NB4 (cell line): ENCODE measurements around the gene ROR2.
A peak's percentile ranks its signal among the peaks of the same experiment; 100 is the strongest.

ENCODE experiments used
- DNase-seq: peaks from one replicate; pipeline ENCODE4 v3.0.0; 2010; ENCODE audit warnings: low read depth
- H3K4me3 ChIP-seq: one replicate; pipeline ENCODE4 v1.5.1; 2011; ENCODE audit warnings: mild to moderate bottlenecking, low read depth, low read length, moderate library complexity
- MYC ChIP-seq: IDR thresholded peaks from 2 replicates; pipeline ENCODE4 v1.6.1; 2011; ENCODE audit warnings: low read depth, low read length
- POLR2A ChIP-seq: IDR thresholded peaks from 2 replicates; pipeline ENCODE4 v1.6.1; 2011; ENCODE audit warnings: mild to moderate bottlenecking; ENCODE audit not compliant: insufficient read length; ENCODE audit errors: extremely low read depth
- TF ChIP-seq, protein P1 (sequence below): IDR thresholded peaks from one replicate; pipeline ENCODE4 v1.5.1; 2012; ENCODE audit warnings: low read depth, low read length
- TF ChIP-seq, protein P2 (sequence below): IDR thresholded peaks from 2 replicates; pipeline ENCODE4 v1.6.1; 2011; ENCODE audit warnings: low read depth, low read length

The ROR2 gene

DNA sequence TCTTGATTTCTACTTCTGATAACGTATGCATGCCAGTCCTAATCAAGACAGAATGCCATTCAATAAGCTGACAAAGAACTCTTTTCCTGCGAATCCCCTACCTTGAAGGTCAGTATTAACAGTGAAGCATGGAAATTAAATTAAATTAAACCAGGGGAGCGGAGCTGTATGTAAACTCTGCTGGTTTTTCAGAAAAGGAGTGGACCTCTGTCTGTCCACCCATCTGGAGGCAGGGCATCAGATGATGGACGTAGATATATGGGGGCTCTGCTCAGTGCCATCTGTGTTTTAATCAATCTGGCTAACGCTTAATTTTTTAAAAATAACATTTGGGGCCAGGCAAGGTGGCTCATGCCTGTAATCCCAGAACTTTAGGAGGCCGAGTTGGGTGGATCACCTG lies 101.9 kb downstream of the ROR2 start:
- TF ChIP-seq MYC: no peak
- no peak for TF ChIP-seq POLR2A
- TF ChIP-seq, protein P1, sequence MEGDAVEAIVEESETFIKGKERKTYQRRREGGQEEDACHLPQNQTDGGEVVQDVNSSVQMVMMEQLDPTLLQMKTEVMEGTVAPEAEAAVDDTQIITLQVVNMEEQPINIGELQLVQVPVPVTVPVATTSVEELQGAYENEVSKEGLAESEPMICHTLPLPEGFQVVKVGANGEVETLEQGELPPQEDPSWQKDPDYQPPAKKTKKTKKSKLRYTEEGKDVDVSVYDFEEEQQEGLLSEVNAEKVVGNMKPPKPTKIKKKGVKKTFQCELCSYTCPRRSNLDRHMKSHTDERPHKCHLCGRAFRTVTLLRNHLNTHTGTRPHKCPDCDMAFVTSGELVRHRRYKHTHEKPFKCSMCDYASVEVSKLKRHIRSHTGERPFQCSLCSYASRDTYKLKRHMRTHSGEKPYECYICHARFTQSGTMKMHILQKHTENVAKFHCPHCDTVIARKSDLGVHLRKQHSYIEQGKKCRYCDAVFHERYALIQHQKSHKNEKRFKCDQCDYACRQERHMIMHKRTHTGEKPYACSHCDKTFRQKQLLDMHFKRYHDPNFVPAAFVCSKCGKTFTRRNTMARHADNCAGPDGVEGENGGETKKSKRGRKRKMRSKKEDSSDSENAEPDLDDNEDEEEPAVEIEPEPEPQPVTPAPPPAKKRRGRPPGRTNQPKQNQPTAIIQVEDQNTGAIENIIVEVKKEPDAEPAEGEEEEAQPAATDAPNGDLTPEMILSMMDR: no peak
- TF ChIP-seq, protein P2, sequence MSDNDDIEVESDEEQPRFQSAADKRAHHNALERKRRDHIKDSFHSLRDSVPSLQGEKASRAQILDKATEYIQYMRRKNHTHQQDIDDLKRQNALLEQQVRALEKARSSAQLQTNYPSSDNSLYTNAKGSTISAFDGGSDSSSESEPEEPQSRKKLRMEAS: no peak
- no peak for DNase-seq
- H3K4me3 ChIP-seq: no peak overlapping the region

- DNase-seq: no peak
- no peak overlapping the region for H3K4me3 ChIP-seq
- TF ChIP-seq, protein P1: no peak
- TF ChIP-seq POLR2A (no peak), MYC (no peak)
- TF ChIP-seq, protein P2: no peak
Observed at GRCh38 chr9:91847581-91848091, 102.4 kb downstream of the ROR2 start.

GRCh38 chr9:91845879-91846278 lies 104.1 kb downstream of the ROR2 start:
- DNase-seq: peak; percentile 28
- TF ChIP-seq, protein P1: no peak
- TF ChIP-seq POLR2A (no peak), MYC (no peak)
- TF ChIP-seq, protein P2: no peak
- no peak overlapping the region for H3K4me3 ChIP-seq

DNA sequence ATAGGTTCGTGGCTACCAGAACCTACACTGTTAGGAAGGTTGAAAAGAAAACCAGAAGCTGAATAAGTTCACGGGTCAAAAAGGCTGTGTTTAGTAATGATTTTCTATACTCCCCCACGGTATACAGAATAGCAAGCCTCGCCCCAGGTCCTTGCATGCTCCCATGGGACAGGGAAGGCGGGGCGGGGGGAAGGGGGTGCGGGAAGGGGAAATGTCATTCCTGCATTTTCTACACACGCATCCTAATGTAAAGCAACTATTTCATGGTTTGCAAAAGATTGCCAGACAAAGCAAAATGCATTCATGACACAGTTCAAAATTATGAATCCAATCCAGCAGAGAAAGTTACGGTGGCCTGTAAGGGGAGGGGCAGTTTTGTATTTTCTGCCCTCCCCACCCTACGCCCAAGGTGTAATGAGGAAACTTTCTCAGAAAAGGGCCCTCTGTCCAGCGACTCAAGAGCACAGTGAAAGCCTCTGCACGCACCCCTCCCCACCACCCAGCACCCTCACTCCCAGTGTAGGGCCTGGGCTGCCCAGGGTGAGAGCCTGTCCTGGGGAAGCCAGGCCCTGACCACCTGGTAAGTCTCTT lies 105.2 kb downstream of the ROR2 start:
- DNase-seq: no peak

DNA sequence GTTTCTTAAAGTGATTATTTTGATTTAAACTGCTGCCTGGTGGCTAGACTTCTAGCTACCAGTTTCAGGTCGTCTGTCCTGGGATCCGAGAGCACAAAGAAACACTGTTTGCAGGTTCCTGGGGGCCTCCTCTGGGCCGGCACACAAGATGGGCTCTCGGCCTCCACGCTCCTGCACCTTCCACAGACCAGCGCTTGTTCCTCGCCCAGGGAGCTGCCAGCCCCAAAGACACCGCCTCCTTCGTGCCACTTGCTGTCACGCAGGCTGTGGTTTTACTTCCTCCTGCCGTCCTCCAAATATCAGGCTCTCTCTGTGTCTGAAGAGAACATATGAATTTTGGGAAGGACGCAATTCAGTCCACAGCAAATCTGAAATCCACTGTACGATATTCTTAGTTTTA lies 105.8 kb downstream of the ROR2 start:
- H3K4me3 ChIP-seq: no peak overlapping the region
- DNase-seq: peak; percentile 39
- TF ChIP-seq MYC (no peak), POLR2A (no peak)
- TF ChIP-seq, protein P2: no peak
- TF ChIP-seq, protein P1: no peak

More for the DNA sequence above, 105.2 kb downstream of the ROR2 start:
- H3K4me3 ChIP-seq: no peak overlapping the region
- TF ChIP-seq, protein P2: no peak
- TF ChIP-seq POLR2A (no peak), MYC (no peak)
- TF ChIP-seq, protein P1: no peak
